Left lung (tissue), 10 donors: ENCODE results near the gene VPS37C. TPM values are rescaled to one million over a fixed set of nuclear protein-coding genes. Genes with fewer than 3 reads are reported as not detected.

Experiments
- ATAC-seq: fragments of 200-7000 bp; cut with Tn5 transposase; one replicate; pipeline ENCODE4 v1.9.1; 2020; ENCODE audit warnings: moderate library complexity
- DNase-seq, 4 donors: peaks; one replicate each; pipeline ENCODE4 v3.0.0-alpha.2; 2013 to 2020
- H3K27ac ChIP-seq, 2 donors: fragments of 200-600 bp; sonication (generic) in 1 of 2; one replicate each; pipeline versions ENCODE4 v1.5.0 to v1.8.0; 2020 to 2021
- H3K27me3 ChIP-seq, 2 donors: fragments of 200-600 bp; sonication (generic) in 1 of 2; one replicate each; pipeline versions ENCODE4 v1.5.0 to v1.8.0; 2020 to 2021
- H3K36me3 ChIP-seq, 2 donors: fragments of 200-600 bp; sonication (generic) in 1 of 2; one replicate each; pipeline versions ENCODE4 v1.5.0 to v1.8.0; 2020 to 2021
- H3K4me1 ChIP-seq, 2 donors: fragments of 200-600 bp; one replicate each; pipeline ENCODE4 v1.8.0; 2021
- H3K4me3 ChIP-seq, 2 donors: fragments of 200-600 bp; sonication (generic) in 1 of 2; one replicate each; pipeline versions ENCODE4 v1.5.0 to v1.8.0; 2020 to 2021; ENCODE audit warnings: mild to moderate bottlenecking in 1 of 2
- H3K9me3 ChIP-seq, 2 donors: fragments of 200-600 bp; sonication (generic) in 1 of 2; one replicate each; pipeline versions ENCODE4 v1.5.0 to v1.8.0; 2020 to 2021
- CTCF ChIP-seq, 2 donors: fragments of 200-600 bp; sonication (generic) in 1 of 2; IDR thresholded peaks; one replicate each; pipeline versions ENCODE4 v1.5.0 to v1.8.0; 2021; ENCODE audit warnings: antibody characterized with exemption in 2 of 2
- intact Hi-C, 2 donors: fragments of 100-400 bp; cut with DNase I; formaldehyde crosslinking; loops; one replicate each; pipeline versions ENCODE4 v1.11.2 to v1.14.2; 2022
- polyA plus RNA-seq, 6 donors: library from polyadenylated mRNA; unstranded; fragments of 120-200 nt; gene quantifications; one replicate each; pipeline ENCODE4 v1.2.1, GENCODE V29; 2013; ENCODE audit not compliant: insufficient read length in 6 of 6
- total RNA-seq, 2 donors: library from RNA; stranded (reverse); fragmentation: NEBNext Ultra II Directional; extraction: Animal tissue kit (Norgen Biotek cat#: 25700); gene quantifications; one replicate each; pipeline ENCODE4 v1.2.1, GENCODE V29; 2021
- donor health status: DM: no; HTN: yes; CAD: no.
- donor health status: DM: no; HTN: no; CAD: no.

Gene VPS37C
- total and polyA plus RNA-seq, 8 donors: 14.7 to 30.8 (median 17.7) TPM

- H3K27ac ChIP-seq: no peak overlapping the region
- H3K4me3 ChIP-seq: no peak overlapping the region
- H3K27me3 ChIP-seq: peaks cover 0 to 59% of the 10 kb centered on the region in 2 donors
- DNase-seq (peak in 1 of 4 donors; percentile 73), ATAC-seq (no peak)
- TF ChIP-seq CTCF (IDR thresholded peaks at IDR 0.05): no peak
- intact Hi-C loops: no loop called here
- H3K36me3 ChIP-seq: no peaks in the 10 kb centered on the region
- no peaks in the 10 kb centered on the region for H3K4me1 ChIP-seq
- H3K9me3 ChIP-seq: peaks cover 0 to 6% of the 10 kb centered on the region in 2 donors
Observed at GRCh38 chr11:61194169-61194671, 33.0 kb upstream of the VPS37C start.

GRCh38 chr11:61193596-61193995, 32.4 kb upstream of the VPS37C start:
- Histone ChIP-seq H3K4me1 (no peaks in the 10 kb centered on the region), H3K9me3 (peaks cover 0 to 3% of the 10 kb centered on the region in 2 donors), H3K27ac (no peak overlapping the region), H3K4me3 (no peak overlapping the region), H3K27me3 (peaks cover 0 to 65% of the 10 kb centered on the region in 2 donors), H3K36me3 (no peaks in the 10 kb centered on the region)
- no peak for TF ChIP-seq CTCF (IDR thresholded peaks at IDR 0.05)
- ATAC-seq (no peak), DNase-seq (no peak)
- intact Hi-C loops: no loop called here

GRCh38 chr11:61189933-61190332, 28.7 kb upstream of the VPS37C start:
- no peak for TF ChIP-seq CTCF (IDR thresholded peaks at IDR 0.05)
- intact Hi-C loops: loop anchor here in 1 of 2 donors (10.0 kb wide), 1 partner anchor 355 kb away; no protein-coding TSS in a partner anchor
- H3K4me3 ChIP-seq: no peak overlapping the region
- no peak overlapping the region for H3K27ac ChIP-seq
- no peaks in the 10 kb centered on the region for H3K9me3 ChIP-seq
- no peaks in the 10 kb centered on the region for H3K36me3 ChIP-seq
- H3K4me1 ChIP-seq: no peaks in the 10 kb centered on the region
- DNase-seq (peak in 1 of 4 donors; percentile 31), ATAC-seq (no peak)
- peaks cover 0 to 47% of the 10 kb centered on the region in 2 donors for H3K27me3 ChIP-seq

GRCh38 chr11:61187505-61188130, 26.4 kb upstream of the VPS37C start:
- ATAC-seq: peak; percentile 97
- no peak overlapping the region for H3K27ac ChIP-seq

More at GRCh38 chr11:61187505-61188130, 26.4 kb upstream of the VPS37C start:
- Histone ChIP-seq H3K36me3 (no peaks in the 10 kb centered on the region), H3K4me1 (no peaks in the 10 kb centered on the region), H3K4me3 (no peak overlapping the region), H3K9me3 (no peaks in the 10 kb centered on the region), H3K27me3 (peaks cover 0 to 30% of the 10 kb centered on the region in 2 donors)
- peak; percentile 38 to 81 (median 65) for DNase-seq
- intact Hi-C loops: loop anchor here in 1 of 2 donors (10.0 kb wide), 1 partner anchor 353 kb away; no protein-coding TSS in a partner anchor
- TF ChIP-seq CTCF (IDR thresholded peaks at IDR 0.05): peak; percentile 92 to 94
